GM11168 (cell line): Measurements from ENCODE around the gene G3BP1.
"Not testable (repeated sequence)": the region's sequence is repeated elsewhere in the genome, so short reads cannot be mapped to it uniquely, and the experiment has no call there.

ENCODE experiments used
- in situ Hi-C: fragments of 300-500 bp; cut with MboI; formaldehyde crosslinking; loops from one replicate; pipeline ENCODE4 v1.12.0; 2022; ENCODE audit warnings: low sequenced_read_pairs; ENCODE audit not compliant: unreplicated experiment

The G3BP1 gene

GRCh38 chr5:151771259-151772028 is at the start of gene G3BP1:
Gene G3BP1, plus strand, starts transcription at chr5:151771954. Its CDS starts 14,667 bp downstream, at chr5:151786621.
- in situ Hi-C loops, result no loop called here

DNA sequence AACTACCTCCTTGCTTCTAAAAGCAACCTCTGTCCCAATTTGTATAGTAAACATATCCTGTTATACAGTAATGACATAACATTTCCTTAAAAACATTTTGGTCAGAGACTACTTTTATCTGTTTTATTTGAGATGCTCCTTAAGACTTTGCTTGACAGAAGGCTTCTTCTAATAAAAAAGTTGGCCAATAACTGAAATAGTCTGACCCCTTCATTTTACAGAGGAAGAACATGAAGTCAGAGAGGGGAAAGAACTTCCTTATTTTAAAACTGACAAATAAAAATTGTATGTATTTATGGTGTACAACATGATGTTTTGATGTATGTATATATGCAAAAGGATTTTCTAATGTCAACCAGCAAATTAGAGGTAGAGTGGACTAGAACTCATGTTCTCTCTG is 49.2 kb upstream of the G3BP1 start:
- in situ Hi-C loops, result no loop called here

DNA sequence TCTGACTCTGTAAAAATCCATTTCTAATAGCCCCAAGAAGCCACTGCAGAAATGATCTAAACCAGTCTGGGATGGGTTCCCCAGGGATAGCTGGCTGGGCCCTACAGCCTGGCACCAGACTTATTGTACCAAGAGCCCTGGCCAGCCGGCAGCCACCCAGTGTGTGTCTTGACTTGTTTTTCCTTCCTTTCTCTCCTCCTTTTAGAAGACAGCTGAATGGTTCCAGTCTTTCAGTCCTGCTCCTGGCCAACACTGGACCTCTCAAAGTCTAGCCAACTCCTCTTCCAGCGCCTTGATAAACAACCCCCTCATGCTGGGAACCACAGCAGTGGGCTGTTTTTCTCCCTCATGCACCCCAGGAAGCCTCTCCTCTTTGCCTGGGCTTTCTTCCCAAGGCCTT is 47.4 kb upstream of the G3BP1 start:
- in situ Hi-C loops, result no loop called here

DNA sequence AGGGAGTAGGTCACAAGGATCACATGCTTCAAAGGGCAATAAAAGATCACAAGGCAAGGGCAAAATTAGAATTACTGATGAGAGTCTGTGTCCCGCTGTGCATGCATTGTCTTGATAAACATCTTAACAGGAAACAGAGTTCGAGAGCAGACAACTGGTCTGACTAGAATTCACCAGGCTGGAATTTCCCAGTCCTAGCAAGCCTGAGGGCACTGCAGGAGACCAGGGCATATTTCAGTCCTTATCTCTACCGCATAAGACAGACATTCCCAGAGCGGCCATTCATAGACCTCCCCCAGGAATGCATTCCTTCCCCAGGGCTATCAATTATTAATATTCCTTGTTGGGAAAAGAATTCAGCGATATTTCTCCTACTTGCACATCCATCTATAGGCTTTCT is 42.2 kb upstream of the G3BP1 start:
- in situ Hi-C loops, result not testable (repeated sequence)

GRCh38 chr5:151730381-151730780 is 41.4 kb upstream of the G3BP1 start:
- in situ Hi-C loops, result no loop called here

- in situ Hi-C loops, result no loop called here
Observed at GRCh38 chr5:151733358-151734063, 38.2 kb upstream of the G3BP1 start.

- in situ Hi-C loops, result no loop called here
Observed at GRCh38 chr5:151734064-151734408, 37.7 kb upstream of the G3BP1 start.

- in situ Hi-C loops, result loop anchor here (5.0 kb wide), 1 partner anchor 73 kb away; no protein-coding TSS in a partner anchor
Observed at GRCh38 chr5:151735646-151736045, 36.1 kb upstream of the G3BP1 start.

DNA sequence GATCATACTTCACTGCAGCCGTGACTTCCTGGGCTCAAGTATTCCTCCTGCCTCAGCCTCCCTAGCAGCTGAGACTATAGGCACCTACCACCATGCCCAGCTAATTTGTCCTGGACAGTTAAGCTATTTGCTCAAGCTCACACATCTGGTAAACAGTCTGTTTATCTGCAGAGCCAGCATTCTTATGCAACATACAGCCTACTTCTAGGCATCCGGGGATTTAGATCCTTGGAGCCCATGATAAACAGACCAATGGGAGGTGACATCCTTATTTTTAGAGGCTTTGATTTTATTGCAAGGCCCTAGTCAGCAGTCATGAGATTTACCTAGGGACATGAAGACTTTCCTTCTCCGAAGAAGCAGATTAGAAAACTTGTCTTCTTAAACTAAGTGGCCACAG is 34.3 kb upstream of the G3BP1 start:
- in situ Hi-C loops, result loop anchor here (5.0 kb wide), 1 partner anchor 75 kb away; no protein-coding TSS in a partner anchor

GRCh38 chr5:151738125-151738848 is 33.5 kb upstream of the G3BP1 start:
- in situ Hi-C loops, result loop anchor here (5.0 kb wide), 1 partner anchor 76 kb away; no protein-coding TSS in a partner anchor

DNA sequence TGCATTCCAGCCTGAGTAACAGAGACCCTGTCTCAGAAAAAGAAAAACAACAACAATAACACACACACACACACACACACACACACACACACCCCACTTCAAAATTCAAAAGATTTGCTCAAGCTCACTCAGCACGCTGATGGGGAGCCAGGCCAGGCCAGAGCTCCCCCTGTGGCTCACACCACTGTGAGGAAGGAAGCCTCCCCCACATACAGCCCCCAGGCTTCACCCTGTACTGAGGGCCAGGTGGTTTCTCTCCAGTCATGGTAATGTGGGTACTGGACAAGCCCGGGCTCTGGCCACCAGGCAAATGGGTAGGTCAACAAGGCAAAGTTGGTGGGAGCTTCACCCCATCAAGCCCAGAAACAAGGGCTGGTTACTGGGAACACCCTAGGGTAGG is 32.4 kb upstream of the G3BP1 start:
- in situ Hi-C loops, result loop anchor here (5.0 kb wide), 1 partner anchor 77 kb away; no protein-coding TSS in a partner anchor

DNA sequence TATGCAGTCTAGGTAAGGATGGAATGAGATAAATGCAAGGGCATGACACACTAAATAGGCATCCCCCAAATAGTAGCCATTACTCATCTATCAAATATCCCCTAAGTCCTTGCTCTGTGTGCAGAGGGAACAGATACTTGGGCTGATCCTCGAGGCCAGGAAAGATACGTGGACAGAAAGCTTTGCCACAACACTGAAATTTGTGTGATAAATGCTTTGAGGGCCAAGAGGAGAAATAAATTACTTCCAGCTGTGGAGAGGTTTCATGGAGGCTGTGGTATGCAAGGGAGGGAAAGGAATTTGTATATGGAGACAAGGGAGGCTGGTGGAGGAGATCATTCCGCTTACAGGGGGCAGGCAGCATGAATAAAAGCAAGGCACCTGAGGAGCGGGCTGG is 31.8 kb upstream of the G3BP1 start:
- in situ Hi-C loops, result loop anchor here (5.0 kb wide), 1 partner anchor 78 kb away; no protein-coding TSS in a partner anchor

DNA sequence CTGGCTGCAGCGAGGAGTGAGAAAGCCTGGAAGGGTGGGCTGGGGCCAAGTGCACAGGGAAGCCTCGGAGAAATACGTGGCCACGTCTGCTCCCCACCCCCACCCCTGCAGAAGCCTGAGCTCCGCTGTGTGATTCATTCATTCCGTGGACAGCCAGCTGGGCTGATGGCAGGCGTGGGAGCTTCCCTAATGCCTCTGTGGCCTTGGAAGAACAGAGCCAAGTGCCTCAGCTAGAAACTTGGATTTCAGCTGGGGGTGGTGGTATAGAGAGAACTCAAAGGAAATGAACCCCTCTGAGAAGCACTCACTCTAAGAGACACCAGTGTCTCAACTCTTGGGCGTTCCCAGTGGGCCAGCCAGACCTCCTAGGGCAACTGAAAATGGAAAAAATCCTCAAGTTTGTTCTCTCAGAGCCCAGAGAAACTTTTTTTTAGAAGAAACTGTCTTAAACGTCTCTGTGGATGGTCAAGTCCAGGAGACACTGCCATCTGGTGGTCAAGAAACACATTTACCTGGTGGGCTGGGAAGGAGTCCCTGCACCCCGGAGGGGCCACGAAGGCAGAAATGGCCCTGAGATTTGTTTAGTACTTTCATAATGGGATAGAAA is 31.3 kb upstream of the G3BP1 start:
- in situ Hi-C loops, result no loop called here

- in situ Hi-C loops, result no loop called here
Observed at GRCh38 chr5:151740958-151741373, 30.8 kb upstream of the G3BP1 start.

DNA sequence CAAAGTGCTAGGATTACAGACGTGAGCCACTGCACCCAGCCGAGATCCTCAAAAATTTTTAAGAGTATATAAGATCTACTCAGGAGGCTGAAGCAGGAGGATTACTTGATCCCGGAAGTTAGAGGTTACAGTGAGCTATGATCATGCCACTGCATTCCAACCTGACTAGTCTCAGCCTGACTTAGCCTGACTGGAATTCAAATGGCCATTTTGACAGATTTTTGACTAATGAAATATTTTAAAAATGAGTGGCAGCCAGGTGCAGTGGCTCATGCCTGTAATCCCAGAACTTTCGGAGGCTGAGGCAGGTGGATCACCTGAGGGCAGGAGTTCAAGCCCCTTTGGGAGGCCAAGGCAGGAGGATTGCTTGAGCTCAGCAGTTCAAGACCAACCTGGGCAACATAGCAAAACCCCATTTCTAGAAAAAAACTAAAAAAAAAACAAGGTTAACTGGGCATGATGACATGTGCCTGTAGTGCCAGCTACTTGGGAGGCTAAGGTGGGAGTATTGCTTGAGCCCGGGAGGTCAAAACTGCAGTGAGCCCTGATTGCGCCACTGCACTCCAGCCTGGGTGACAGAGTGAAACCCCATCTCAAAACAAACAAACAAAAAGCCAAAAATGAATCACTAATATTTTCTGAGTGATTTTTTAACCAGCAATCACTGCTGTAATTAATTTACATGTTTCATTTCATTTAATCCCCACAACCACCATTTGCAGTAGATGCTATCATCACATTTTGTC is 29.9 kb upstream of the G3BP1 start:
- in situ Hi-C loops, result no loop called here

DNA sequence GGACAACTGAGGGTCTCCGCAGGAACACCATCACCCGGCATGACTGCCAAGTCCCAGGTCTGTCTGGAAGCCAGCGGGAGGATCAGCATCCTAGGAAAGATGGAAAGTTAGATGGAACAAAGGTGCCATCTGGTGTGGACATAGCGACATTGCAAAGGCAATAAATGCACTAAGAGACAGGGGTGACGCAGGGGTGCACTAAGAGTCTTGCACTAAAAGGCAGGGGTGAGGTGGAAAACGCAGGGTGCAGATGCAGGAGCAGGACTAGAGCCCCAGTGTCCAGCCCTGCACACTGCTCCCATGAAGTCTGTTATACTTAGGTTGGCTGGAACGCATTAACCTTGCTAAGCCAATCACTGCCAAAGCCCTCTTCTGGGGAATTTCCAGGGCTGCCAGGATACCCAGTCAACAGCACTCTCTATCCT is 28.9 kb upstream of the G3BP1 start:
- in situ Hi-C loops, result no loop called here

DNA sequence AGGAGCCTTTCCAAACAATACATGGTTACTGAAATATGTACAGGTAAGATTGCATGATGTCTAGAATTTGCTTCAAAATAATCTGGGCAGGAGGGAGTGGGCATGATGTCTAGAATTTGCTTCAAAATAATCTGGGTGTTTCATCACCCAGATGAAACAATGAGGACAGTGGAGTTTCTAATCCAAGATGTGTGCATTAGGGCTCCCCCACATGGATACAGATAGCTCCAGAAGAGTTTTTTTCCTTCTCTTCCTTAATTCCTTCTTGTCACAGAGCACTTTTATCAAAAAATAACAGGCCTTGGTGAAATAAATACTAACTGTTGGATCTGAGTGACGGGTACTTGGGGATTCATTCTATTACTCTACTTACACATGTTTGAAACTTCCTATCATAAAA is 28.2 kb upstream of the G3BP1 start:
- in situ Hi-C loops, result no loop called here

DNA sequence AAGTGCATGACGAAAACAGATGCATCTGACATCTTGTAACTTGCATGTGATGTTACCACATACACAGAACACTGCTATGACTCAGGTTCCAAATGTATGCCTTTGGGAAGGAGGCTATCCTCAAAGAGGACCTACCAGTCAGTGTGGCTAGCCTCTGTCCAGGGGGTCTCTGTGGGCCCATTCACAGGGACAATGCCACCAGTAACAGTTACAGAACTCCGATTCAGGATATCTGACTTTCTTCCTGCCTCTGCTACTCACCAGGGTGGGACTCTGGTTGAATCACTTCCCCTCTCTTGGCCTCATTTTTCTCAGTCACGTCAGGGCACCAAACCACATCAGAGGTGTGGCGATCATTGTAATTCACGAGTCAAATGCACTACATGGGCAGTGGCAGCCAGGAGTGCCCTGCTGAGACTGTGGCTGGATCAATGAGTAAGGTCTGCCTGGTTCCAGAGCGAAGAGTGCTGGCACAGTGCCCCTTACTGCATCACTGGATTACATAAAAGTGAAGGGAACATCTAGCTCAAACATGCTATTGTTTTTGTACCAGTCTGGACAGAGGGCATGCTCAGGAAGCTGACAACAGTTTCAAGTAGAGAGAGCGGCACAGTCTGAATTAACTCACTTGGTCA is 26.6 kb upstream of the G3BP1 start:
- in situ Hi-C loops, result no loop called here

- in situ Hi-C loops, result no loop called here
Observed at GRCh38 chr5:151750121-151750520, 21.6 kb upstream of the G3BP1 start.
